ENCODE results near the gene STMN3. TPM values are rescaled to one million over a fixed set of nuclear protein-coding genes. Genes with fewer than 3 reads are reported as not detected.

The STMN3 gene
- total and polyA plus RNA-seq, 5 donors from 2014 or later, result 11.7 to 64.6 (median 13.2) TPM

- Histone ChIP-seq H3K36me3 (ENCODE audit: control insufficient read depth, insufficient read depth, low read length) (peaks cover 23% of the 10 kb centered on the region), H3K4me3 (ENCODE audit: low read depth, low read length) (no peak overlapping the region), H3K27me3 (ENCODE audit: control insufficient read depth, insufficient read depth, low read length) (no peaks in the 10 kb centered on the region), H3K4me1 (ENCODE audit: control insufficient read depth, insufficient read depth, low read length, poor library complexity, severe bottlenecking) (peaks cover 11% of the 10 kb centered on the region), H3K9me3 (ENCODE audit: control insufficient read depth in 2 of 2, low read length in 2 of 2) (no peaks in the 10 kb centered on the region), H3K27ac (ENCODE audit: insufficient read depth, low read length, poor library complexity, severe bottlenecking) (no peak overlapping the region)
- Mint-ChIP-seq H3K27me3 (no peaks in the 10 kb centered on the region), H3K4me1 (peaks cover 0 to 47% (median 21%) of the 10 kb centered on the region in 4 donors), H3K27ac (peak overlapping the region in 1 of 3 donors; percentile 71), H3K36me3 (peaks cover 28% of the 10 kb centered on the region), H3K9me3 (peaks cover 0 to 2% (median 0%) of the 10 kb centered on the region in 7 donors), H3K4me3 (no peak overlapping the region)
- ATAC-seq (ENCODE audit: low read depth in 2 of 2) (no peak), DNase-seq (no peak)
Observed at GRCh38 chr20:63622096-63622495, 31.1 kb downstream of the STMN3 start.

DNA sequence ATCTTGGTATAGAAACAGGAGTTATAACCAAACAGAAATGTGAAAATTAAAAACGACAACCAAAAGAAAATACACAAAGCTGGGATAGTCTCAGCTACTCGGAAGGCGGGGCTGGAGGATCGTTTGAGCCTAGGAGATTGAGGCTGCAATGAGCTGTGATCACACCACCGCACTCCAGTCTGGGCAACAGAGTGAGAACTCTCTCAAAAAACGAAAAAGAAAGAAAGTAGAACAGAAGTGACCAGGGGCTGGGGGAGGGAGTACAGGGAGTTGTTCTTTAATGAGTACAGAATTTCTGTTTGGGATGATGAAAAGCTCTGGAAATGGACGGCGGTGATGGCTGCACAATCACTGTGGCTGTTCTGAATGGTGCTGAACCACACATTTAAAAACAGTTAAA, 32.2 kb downstream of the STMN3 start:
- Histone ChIP-seq H3K4me1 (ENCODE audit: control insufficient read depth, insufficient read depth, low read length, poor library complexity, severe bottlenecking) (peaks cover 7% of the 10 kb centered on the region), H3K9me3 (ENCODE audit: control insufficient read depth in 2 of 2, low read length in 2 of 2) (no peaks in the 10 kb centered on the region), H3K36me3 (ENCODE audit: control insufficient read depth, insufficient read depth, low read length) (peaks cover 31% of the 10 kb centered on the region), H3K27me3 (ENCODE audit: control insufficient read depth, insufficient read depth, low read length) (no peaks in the 10 kb centered on the region), H3K4me3 (ENCODE audit: low read depth, low read length) (no peak overlapping the region), H3K27ac (ENCODE audit: insufficient read depth, low read length, poor library complexity, severe bottlenecking) (no peak overlapping the region)
- H3K9me3 Mint-ChIP-seq, result peaks cover 0 to 2% (median 0%) of the 10 kb centered on the region in 7 donors
- DNase-seq, result no peak
- ATAC-seq (ENCODE audit: low read depth in 2 of 2), result no peak
- H3K4me1 Mint-ChIP-seq, result peaks cover 0 to 48% (median 21%) of the 10 kb centered on the region in 4 donors
- peak overlapping the region in 2 of 3 donors; percentile 72 to 82 for H3K27ac Mint-ChIP-seq
- no peaks in the 10 kb centered on the region for H3K27me3 Mint-ChIP-seq
- peaks cover 34% of the 10 kb centered on the region for H3K36me3 Mint-ChIP-seq
- peak overlapping the region in 3 of 4 donors; percentile 13 to 21 (median 19) for H3K4me3 Mint-ChIP-seq

DNA sequence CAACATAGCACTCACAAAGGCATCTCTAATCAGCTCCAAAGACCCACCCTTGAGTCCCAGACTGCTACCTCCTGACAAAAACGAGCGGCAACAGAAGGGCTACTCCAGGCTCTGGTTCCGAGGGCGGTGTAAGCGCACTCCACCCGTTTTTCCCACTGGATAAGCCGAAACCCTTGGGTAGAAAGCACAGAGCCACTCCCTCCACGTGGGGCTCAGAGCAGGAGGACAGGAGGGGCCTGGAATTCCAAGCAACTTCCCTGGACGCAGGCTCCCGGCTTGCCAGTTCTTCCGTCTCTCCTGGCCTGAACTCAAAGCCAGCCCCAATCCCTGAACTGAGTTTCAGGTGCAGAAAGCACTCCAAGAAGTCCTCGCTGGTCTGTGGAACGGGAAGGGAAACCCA, 33.7 kb downstream of the STMN3 start:
- H3K36me3 Mint-ChIP-seq, result peaks cover 45% of the 10 kb centered on the region
- no peak overlapping the region for H3K27ac ChIP-seq (ENCODE audit: insufficient read depth, low read length, poor library complexity, severe bottlenecking)
- H3K4me1 ChIP-seq (ENCODE audit: control insufficient read depth, insufficient read depth, low read length, poor library complexity, severe bottlenecking), result no peaks in the 10 kb centered on the region
- peaks cover 0 to 38% (median 16%) of the 10 kb centered on the region in 4 donors for H3K4me1 Mint-ChIP-seq
- H3K9me3 Mint-ChIP-seq, result peaks cover 0 to 2% (median 0%) of the 10 kb centered on the region in 7 donors
- no peaks in the 10 kb centered on the region for H3K9me3 ChIP-seq (ENCODE audit: control insufficient read depth in 2 of 2, low read length in 2 of 2)
- no peak overlapping the region for H3K4me3 ChIP-seq (ENCODE audit: low read depth, low read length)
- H3K27ac Mint-ChIP-seq, result no peak overlapping the region
- DNase-seq (no peak), ATAC-seq (ENCODE audit: low read depth in 2 of 2) (no peak)
- no peaks in the 10 kb centered on the region for H3K27me3 ChIP-seq (ENCODE audit: control insufficient read depth, insufficient read depth, low read length)
- peaks cover 39% of the 10 kb centered on the region for H3K36me3 ChIP-seq (ENCODE audit: control insufficient read depth, insufficient read depth, low read length)
- H3K4me3 Mint-ChIP-seq, result no peak overlapping the region
- no peaks in the 10 kb centered on the region for H3K27me3 Mint-ChIP-seq

DNA sequence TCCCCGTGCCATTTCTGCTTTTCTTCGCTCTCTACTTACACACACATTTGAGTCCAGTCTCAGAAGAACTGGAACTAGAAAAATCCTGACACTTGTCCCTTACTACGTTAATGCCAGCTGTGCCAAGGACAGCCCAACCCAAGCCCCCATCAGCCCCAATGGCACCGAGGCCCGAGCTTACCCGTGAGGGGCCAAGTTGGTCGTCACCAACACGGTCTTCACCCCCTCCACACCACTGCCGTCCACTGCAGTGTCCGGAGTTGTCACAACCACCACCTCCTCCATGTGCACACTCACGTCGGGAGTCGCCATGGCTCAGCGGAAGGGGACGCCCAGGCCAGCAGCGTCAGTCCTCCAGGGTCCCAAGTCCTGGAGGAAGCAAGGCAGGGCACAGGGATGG, 34.1 kb downstream of the STMN3 start:
- H3K27me3 Mint-ChIP-seq, result no peaks in the 10 kb centered on the region
- DNase-seq, result no peak
- no peak for ATAC-seq (ENCODE audit: low read depth in 2 of 2)
- Histone ChIP-seq H3K4me1 (ENCODE audit: control insufficient read depth, insufficient read depth, low read length, poor library complexity, severe bottlenecking) (no peaks in the 10 kb centered on the region), H3K27ac (ENCODE audit: insufficient read depth, low read length, poor library complexity, severe bottlenecking) (no peak overlapping the region), H3K4me3 (ENCODE audit: low read depth, low read length) (no peak overlapping the region), H3K27me3 (ENCODE audit: control insufficient read depth, insufficient read depth, low read length) (no peaks in the 10 kb centered on the region), H3K9me3 (ENCODE audit: control insufficient read depth in 2 of 2, low read length in 2 of 2) (no peaks in the 10 kb centered on the region), H3K36me3 (ENCODE audit: control insufficient read depth, insufficient read depth, low read length) (peaks cover 39% of the 10 kb centered on the region)
- H3K36me3 Mint-ChIP-seq, result peaks cover 43% of the 10 kb centered on the region
- H3K4me1 Mint-ChIP-seq, result peaks cover 0 to 39% (median 13%) of the 10 kb centered on the region in 4 donors
- no peak overlapping the region for H3K4me3 Mint-ChIP-seq
- no peak overlapping the region for H3K27ac Mint-ChIP-seq
- H3K9me3 Mint-ChIP-seq, result peaks cover 0 to 2% (median 0%) of the 10 kb centered on the region in 7 donors

GRCh38 chr20:63618291-63618980, 34.8 kb downstream of the STMN3 start:
- no peak for DNase-seq
- Histone ChIP-seq H3K4me3 (ENCODE audit: low read depth, low read length) (no peak overlapping the region), H3K27ac (ENCODE audit: insufficient read depth, low read length, poor library complexity, severe bottlenecking) (no peak overlapping the region), H3K36me3 (ENCODE audit: control insufficient read depth, insufficient read depth, low read length) (peaks cover 39% of the 10 kb centered on the region), H3K27me3 (ENCODE audit: control insufficient read depth, insufficient read depth, low read length) (no peaks in the 10 kb centered on the region), H3K9me3 (ENCODE audit: control insufficient read depth in 2 of 2, low read length in 2 of 2) (no peaks in the 10 kb centered on the region), H3K4me1 (ENCODE audit: control insufficient read depth, insufficient read depth, low read length, poor library complexity, severe bottlenecking) (no peaks in the 10 kb centered on the region)
- Mint-ChIP-seq H3K9me3 (peaks cover 0 to 2% (median 0%) of the 10 kb centered on the region in 7 donors), H3K4me3 (no peak overlapping the region), H3K27ac (peak overlapping the region in 2 of 3 donors; percentile 49 to 51), H3K36me3 (peaks cover 43% of the 10 kb centered on the region), H3K27me3 (no peaks in the 10 kb centered on the region), H3K4me1 (peaks cover 0 to 40% (median 14%) of the 10 kb centered on the region in 4 donors)
- no peak for ATAC-seq (ENCODE audit: low read depth in 2 of 2)

DNA sequence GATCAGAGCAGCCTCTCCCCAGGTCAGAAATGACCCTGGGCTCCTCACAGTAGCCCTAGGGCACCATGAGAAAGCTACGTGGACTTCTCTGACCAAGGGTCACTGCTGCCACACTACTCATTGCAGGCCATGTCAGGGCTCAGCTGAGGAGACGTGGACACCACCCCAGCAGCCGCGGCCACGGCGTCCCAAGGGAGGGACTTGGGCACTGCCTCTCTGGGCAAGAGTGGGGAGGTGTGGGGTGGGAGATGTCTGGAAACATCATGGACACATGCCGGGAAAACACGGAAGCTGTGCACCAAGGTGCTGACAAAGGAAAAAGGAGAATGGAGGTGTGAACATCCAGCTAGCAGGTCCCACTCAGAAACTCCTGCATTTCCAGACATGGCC, 35.4 kb downstream of the STMN3 start:
- Histone ChIP-seq H3K27me3 (ENCODE audit: control insufficient read depth, insufficient read depth, low read length) (no peaks in the 10 kb centered on the region), H3K4me3 (ENCODE audit: low read depth, low read length) (no peak overlapping the region), H3K36me3 (ENCODE audit: control insufficient read depth, insufficient read depth, low read length) (peaks cover 39% of the 10 kb centered on the region), H3K27ac (ENCODE audit: insufficient read depth, low read length, poor library complexity, severe bottlenecking) (no peak overlapping the region), H3K4me1 (ENCODE audit: control insufficient read depth, insufficient read depth, low read length, poor library complexity, severe bottlenecking) (no peaks in the 10 kb centered on the region), H3K9me3 (ENCODE audit: control insufficient read depth in 2 of 2, low read length in 2 of 2) (no peaks in the 10 kb centered on the region)
- Mint-ChIP-seq H3K27ac (peak overlapping the region in 1 of 3 donors; percentile 49), H3K4me3 (no peak overlapping the region), H3K9me3 (peaks cover 0 to 2% (median 0%) of the 10 kb centered on the region in 7 donors), H3K4me1 (peaks cover 0 to 43% (median 11%) of the 10 kb centered on the region in 4 donors), H3K36me3 (peaks cover 42% of the 10 kb centered on the region), H3K27me3 (no peaks in the 10 kb centered on the region)
- DNase-seq (no peak), ATAC-seq (ENCODE audit: low read depth in 2 of 2) (no peak)

DNA sequence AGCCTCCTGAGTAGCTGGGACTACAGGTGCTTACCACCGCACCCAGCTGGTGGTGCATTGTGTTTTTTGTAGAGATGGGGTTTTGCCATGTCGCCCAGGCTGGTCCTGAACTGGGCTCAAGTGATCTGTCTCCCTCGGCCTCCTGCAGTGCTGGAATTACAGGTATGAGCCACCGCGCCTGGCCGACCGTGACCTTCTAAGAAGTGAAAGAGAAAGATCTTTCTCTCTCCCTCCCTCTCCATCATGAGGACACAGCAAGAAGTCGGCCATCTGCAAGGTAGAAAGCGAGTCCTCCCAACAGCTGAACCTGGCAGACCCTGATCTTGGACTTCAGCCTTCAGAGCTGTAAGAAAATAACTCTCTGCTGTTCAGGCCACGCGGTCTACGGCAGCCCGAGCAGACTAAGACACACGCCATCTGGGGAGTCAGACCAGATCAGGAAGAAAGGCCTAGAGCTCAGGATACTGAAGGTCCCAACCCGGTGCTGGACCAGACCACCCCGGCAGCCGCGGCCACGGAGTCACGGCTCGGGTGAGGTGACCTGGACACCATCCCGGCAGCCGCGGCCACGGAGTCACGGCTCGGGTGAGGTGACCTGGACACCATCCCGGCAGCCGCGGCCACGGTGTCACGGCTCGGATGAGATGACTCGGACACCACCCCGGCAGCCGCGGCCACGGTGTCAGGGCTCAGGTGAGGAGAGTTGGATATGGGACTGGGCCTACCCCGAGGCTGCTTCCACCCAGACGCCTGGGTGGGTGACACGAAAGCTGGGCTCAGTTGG, 35.9 kb downstream of the STMN3 start:
- Mint-ChIP-seq H3K36me3 (peaks cover 36% of the 10 kb centered on the region), H3K27me3 (no peaks in the 10 kb centered on the region), H3K9me3 (peaks cover 0 to 2% (median 0%) of the 10 kb centered on the region in 7 donors), H3K4me1 (peaks cover 0 to 38% (median 8%) of the 10 kb centered on the region in 4 donors), H3K27ac (no peak overlapping the region), H3K4me3 (no peak overlapping the region)
- ATAC-seq (ENCODE audit: low read depth in 2 of 2) (no peak), DNase-seq (no peak)
- H3K36me3 ChIP-seq (ENCODE audit: control insufficient read depth, insufficient read depth, low read length), result peaks cover 41% of the 10 kb centered on the region
- no peak overlapping the region for H3K4me3 ChIP-seq (ENCODE audit: low read depth, low read length)
- no peaks in the 10 kb centered on the region for H3K4me1 ChIP-seq (ENCODE audit: control insufficient read depth, insufficient read depth, low read length, poor library complexity, severe bottlenecking)
- H3K27me3 ChIP-seq (ENCODE audit: control insufficient read depth, insufficient read depth, low read length), result no peaks in the 10 kb centered on the region
- H3K27ac ChIP-seq (ENCODE audit: insufficient read depth, low read length, poor library complexity, severe bottlenecking), result no peak overlapping the region
- H3K9me3 ChIP-seq (ENCODE audit: control insufficient read depth in 2 of 2, low read length in 2 of 2), result no peaks in the 10 kb centered on the region

Data from CD4-positive, CD25-positive, alpha-beta regulatory T cell (primary cell).